KOPT-K1 (cell line): Measurements from ENCODE around the gene MTRF1L.
"Not testable (repeated sequence)": the region's sequence is repeated elsewhere in the genome, so short reads cannot be mapped to it uniquely, and the experiment has no call there.

Source experiments
- H3K27ac ChIP-seq: fragments of 200-600 bp; sonication (generic); 2 replicates; pipeline ENCODE4 v1.5.1; 2016; ENCODE audit warnings: antibody characterized with exemption, mild to moderate bottlenecking, low read depth, low read length; ENCODE audit not compliant: poor library complexity, severe bottlenecking
- H3K36me3 ChIP-seq: fragments of 200-600 bp; sonication (generic); 2 replicates; pipeline ENCODE4 v1.5.1; 2017; ENCODE audit warnings: antibody characterized with exemption, mild to moderate bottlenecking, low read length, moderate library complexity; ENCODE audit not compliant: insufficient read depth
- H3K9me3 ChIP-seq: fragments of 200-600 bp; sonication (generic); 2 replicates; pipeline ENCODE4 v1.5.1; 2017; ENCODE audit warnings: antibody characterized with exemption, low read length, mild to moderate bottlenecking; ENCODE audit not compliant: insufficient read depth, poor library complexity, severe bottlenecking

MTRF1L gene

DNA sequence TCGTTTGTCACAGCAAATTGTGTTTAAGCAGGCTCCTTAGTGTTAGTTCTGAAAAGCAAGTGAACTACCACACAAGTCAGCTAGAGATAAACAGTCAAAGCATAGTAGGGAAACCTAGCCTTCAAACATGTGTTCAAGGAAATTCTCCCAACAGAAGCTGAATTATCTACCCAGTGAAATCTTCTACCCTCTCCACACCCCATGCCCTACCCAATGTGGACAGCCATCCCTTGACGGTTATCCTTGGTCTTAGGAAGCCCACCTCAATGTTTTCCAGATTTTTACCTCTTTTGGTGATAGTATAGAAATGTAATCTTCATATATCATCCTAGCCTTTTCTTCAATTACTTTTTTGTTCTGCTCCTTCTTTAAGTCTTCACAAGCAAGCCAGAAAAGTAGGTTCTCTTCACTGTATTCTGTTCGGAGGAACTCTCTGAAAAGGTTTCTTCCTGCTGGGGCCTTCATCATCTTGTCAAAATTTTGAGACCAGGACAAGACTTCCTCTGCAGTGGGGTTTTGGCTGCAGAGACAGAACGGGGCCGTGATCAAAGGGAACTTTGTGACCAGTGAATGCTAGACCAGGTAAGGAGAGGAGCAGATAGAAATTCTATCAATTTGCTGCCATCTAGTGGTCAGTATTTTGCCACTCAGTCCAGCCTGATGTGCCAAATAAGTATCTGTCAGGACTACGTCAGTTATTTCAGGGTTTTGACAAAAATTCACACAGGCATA lies 21.6 kb upstream of the MTRF1L start:
- H3K9me3 ChIP-seq = no peaks in the 10 kb centered on the region
- H3K36me3 ChIP-seq = no peaks in the 10 kb centered on the region
- H3K27ac ChIP-seq = no peak overlapping the region

DNA sequence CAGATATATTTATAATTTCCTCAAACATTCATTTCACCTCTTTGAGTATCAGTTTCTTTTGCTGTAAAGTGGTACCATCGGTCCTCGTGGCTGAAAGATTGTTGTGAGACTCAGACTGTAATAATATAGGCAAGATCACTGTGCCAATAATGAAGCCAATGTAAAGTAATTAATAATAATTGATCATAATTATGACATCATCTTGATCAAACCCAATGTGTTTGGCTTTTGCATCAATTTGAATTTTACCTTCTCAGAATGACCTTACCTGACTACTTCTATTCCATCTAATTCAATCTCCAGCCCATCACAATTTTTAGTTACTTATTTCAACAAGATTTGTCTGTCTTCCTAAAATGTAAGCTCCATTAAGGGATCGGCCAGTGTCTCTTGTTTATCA lies 15.8 kb upstream of the MTRF1L start:
- Histone ChIP-seq H3K27ac (no peak overlapping the region), H3K9me3 (no peaks in the 10 kb centered on the region), H3K36me3 (no peaks in the 10 kb centered on the region)

DNA sequence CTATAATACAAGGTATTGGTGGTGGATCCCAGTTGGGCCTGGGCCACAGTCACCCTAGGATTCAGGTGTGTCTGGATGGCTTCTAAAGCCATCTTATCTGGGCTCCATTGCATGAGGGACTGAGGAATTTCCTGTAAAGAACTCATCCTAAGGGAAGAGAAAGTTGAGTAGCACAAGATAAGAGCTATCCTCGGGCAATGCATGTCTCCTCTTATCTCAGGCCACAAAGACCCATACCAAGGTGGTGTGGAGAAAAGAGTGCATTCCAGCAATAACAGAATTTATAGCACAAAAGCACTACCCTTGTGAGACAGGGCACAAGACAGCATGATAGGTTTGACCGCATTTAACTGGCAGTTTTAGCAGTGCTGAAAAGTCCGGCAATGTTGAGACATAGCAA lies 14.3 kb upstream of the MTRF1L start:
- H3K9me3 ChIP-seq = no peaks in the 10 kb centered on the region
- H3K27ac ChIP-seq = no peak overlapping the region
- no peaks in the 10 kb centered on the region for H3K36me3 ChIP-seq

DNA sequence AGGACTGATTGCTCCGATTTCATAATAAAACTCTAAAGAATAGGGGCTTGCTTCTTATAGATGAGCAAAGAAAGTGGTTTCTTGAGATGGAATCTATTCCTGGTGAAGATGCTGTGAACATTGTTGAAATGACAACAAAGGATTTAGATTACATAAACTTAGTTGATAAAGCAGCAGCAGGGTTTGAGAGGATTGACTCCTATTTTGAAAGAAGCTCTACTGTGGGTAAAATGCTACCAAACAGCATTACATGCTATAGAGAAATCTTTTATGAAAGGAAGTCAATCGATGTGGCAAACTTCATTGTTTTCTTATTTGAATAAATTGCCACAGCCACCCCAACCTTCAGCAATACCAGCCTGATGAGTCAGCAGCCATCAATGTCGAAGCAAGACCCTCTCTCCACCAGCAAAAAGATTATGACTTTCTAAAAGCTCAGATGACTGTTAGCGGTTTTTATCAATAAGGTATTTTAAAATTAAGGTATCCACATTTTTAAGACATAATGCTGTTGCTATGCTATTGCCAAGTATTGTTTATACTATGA lies 12.7 kb upstream of the MTRF1L start:
- Histone ChIP-seq H3K9me3 (no peaks in the 10 kb centered on the region), H3K27ac (no peak overlapping the region), H3K36me3 (no peaks in the 10 kb centered on the region)

DNA sequence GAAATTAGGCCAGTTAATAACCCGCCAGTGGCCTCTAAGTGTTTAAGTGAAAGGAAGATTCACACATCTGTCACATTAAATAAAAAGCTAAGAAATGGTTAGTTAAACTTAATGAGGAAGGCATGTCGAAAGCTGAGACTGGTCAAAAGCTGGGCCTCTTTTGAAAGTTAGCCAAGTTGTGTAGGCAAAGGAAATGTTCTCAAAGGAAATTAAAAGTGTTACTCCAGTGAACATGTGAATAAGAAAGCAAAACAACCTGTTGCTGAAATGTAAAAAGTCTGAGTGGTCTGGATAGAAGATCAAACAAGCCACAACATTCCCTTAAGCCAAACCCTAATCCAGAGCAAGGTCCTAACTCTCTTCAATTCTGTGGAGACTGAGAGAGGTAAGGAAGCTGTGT lies 10.9 kb upstream of the MTRF1L start:
- Histone ChIP-seq H3K9me3 (no peaks in the 10 kb centered on the region), H3K36me3 (no peaks in the 10 kb centered on the region), H3K27ac (no peak overlapping the region)

DNA sequence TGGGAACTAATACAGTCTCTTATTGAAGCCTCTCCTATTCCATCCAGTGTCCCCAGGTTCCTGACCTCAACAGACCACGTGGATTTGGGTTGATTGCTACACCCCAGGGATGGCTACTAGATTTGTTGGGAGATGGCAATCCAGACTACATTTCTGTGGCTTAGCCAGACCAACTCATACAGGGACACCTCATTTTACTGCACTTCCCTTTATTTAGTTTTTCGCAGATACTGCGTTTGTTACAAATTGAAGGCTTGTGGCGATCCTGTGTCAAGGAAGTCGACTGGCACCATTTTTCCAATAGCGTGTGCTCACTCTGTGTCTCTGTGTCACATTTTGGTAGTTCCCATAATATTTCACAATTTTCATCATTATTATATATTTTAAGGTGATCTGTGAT lies 10.3 kb upstream of the MTRF1L start:
- H3K36me3 ChIP-seq = no peaks in the 10 kb centered on the region
- H3K27ac ChIP-seq = no peak overlapping the region
- H3K9me3 ChIP-seq = no peaks in the 10 kb centered on the region

DNA sequence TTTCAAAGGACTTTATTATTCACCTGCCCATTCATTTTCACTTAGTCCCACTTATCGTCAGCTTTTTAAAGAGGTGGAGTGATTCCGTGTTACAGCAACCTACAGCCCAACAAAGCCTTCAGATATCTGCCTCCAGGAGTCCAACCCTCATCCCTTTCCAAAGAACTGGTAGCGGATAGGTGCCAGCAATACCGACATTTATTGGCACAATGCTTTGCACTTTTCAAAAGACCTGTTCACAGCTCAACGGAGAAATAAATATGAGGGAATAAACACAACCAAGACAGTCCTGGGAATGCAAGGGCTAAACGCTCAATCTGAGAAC lies 819 bp upstream of the MTRF1L start:
- no peaks in the 10 kb centered on the region for H3K9me3 ChIP-seq
- peak overlapping the region; percentile 70 for H3K27ac ChIP-seq
- peaks cover 21% of the 10 kb centered on the region for H3K36me3 ChIP-seq

DNA sequence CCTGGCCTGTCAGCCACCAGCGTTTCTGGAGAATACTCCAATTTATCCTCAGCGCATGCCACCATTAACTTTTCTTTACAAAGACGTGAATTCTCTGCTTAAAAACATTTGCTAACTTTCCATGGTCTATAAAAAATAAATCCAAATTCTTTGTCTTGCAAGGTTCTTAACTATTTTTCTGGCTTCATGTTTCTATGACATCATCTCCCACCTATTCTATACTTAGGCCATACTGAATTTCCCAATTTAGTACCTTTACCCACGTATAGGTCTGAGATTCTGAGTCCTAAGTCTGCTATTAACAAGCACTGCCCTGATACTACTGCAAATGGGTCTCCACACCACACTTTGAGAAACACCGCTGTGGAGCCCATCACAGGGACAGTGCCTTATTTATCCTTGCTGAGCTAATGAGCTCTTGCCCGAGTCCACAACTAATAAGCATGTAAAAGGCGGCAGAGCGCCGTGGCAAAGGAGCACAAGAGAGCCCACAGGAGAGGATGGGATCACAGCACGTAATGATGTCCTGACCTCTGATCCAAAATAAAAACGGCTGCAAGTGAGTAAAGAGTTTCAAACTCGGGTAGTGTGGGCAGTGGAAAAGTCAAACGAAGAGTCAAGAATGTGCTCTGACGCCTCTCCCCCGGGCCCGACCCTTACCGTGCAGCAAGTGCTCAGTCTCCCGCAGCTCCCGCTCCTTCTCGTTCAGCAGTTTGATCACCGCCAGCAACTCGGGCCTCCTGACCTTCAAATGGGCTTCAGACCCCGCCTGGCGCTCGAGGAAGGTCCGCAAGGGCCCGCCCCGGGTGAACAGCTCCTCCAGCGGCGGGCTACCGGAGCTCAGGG lies 519 bp downstream of the MTRF1L start:
- Histone ChIP-seq H3K36me3 (peaks cover 35% of the 10 kb centered on the region), H3K9me3 (no peaks in the 10 kb centered on the region), H3K27ac (peak overlapping the region; percentile 70)

DNA sequence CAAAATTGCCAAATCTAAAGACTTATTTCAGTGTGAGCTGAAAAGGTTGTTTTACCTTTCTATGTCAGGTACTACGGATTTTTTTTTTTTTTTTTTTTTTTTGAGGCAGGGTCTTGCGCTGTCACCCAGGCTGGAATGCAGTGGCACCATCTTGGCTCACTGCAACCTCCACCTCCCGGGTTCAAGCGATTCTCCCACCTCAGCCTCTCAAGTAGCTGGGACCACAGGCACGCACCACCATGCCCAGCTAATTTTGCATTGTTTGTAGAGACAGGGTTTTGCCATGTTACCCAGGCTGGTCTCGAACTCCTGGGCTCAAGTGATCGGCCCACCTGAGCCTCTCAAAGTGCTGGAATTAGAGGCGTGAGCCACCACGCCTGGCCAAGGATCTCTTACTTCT lies 1.7 kb downstream of the MTRF1L start:
- Histone ChIP-seq H3K27ac (peak overlapping the region; percentile 70), H3K36me3 (peaks cover 47% of the 10 kb centered on the region)
- not testable (repeated sequence) for H3K9me3 ChIP-seq

DNA sequence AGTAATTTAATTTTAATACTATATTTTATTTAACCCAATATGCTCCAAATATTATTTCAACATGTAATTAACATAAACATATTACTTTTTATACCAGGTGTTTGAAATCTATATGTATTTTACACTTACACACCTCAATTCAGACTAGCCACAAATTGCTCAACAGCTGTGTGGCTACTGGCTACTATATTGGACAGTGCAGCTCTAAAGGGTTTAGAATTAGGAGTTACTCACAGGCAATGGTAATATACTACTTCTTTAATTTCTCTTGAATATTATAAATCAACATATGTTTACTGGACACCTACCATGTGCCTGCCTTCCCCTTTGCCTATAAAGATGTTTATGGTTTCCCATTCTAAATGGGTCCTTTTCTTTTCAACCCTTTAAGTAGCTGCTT lies 2.3 kb downstream of the MTRF1L start:
- Histone ChIP-seq H3K27ac (no peak overlapping the region), H3K9me3 (no peaks in the 10 kb centered on the region), H3K36me3 (peaks cover 52% of the 10 kb centered on the region)

DNA sequence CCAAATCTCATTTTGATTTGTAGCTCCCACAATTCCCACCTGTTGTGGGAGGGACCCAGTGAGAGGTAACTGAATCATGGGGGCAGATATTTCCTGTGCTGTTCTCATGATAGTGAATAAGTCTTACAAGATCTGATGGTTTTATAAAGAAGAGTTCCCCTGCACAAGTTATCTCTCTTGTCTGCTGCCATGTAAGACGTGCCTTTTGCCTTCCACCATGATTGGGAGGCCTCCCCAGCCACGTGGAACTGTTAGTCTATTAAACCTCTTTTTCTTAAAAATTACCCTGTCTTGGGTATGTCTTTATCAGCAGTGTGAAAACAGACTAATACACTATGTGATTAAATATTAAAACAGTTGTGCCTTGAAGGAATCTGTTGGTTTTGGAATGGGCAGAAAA lies 3.0 kb downstream of the MTRF1L start:
- not testable (repeated sequence) for H3K27ac ChIP-seq, H3K9me3 ChIP-seq
- peaks cover 59% of the 10 kb centered on the region for H3K36me3 ChIP-seq

DNA sequence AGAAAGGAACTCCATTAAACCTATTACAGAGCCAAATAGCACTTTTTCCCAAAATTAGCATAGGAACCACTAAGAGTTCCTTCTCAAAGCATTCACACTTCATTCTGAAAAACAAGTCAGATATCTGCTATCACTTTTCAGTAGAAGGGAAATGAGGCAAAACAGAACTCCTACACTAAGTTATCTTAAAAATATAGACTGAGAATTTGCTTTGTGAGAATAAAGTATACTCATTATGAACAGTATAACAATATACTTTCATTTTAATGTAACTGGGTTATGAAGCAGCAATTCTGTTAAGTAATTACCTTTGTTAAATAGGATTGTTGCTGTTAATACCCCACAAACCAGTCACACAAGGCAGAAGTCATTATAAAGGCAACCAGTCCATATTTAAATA lies 8.7 kb downstream of the MTRF1L start:
- peaks cover 93% of the 10 kb centered on the region for H3K36me3 ChIP-seq
- no peaks in the 10 kb centered on the region for H3K9me3 ChIP-seq
- no peak overlapping the region for H3K27ac ChIP-seq

DNA sequence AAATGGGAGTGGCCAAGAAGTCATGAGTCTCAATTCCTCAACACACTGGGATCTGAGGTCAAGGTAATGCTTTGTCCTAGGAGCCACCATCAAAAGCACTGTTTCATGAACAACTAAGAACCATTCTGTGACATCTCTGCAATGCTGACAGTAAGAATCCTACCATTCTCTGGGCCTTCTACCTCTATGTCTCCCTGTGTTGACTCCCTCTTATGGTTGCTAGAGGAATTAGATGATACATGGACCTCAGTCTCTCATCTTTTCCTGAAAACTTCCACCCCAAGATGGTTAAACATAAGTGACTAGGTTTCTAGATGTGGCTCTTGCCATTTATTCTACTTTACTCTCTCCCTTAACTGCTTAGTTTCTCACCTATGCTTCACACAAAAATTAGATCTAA lies 9.1 kb downstream of the MTRF1L start:
- no peak overlapping the region for H3K27ac ChIP-seq
- H3K36me3 ChIP-seq = peaks cover 89% of the 10 kb centered on the region

DNA sequence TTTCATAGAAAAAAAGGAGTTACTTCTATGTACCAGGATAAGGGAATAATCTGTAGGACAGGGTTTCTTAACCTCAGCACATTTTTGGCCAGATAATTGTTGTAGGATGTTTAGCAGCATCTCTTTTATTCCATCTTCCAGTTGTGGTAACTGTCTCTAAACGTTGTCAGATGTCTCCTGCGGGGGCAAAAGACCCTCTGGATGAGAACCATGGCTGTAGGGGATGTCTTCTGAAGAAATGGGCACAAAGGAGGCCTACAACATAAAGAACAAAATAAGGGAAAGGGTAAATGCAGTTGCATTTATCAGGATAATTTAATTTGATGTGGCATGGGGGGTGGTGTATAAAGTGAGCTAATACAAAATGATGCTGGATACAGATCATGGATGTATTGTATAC lies 15.5 kb downstream of the MTRF1L start:
- Histone ChIP-seq H3K9me3 (no peaks in the 10 kb centered on the region), H3K36me3 (peaks cover 48% of the 10 kb centered on the region), H3K27ac (no peak overlapping the region)

More for the DNA sequence above, 9.1 kb downstream of the MTRF1L start:
- no peaks in the 10 kb centered on the region for H3K9me3 ChIP-seq

DNA sequence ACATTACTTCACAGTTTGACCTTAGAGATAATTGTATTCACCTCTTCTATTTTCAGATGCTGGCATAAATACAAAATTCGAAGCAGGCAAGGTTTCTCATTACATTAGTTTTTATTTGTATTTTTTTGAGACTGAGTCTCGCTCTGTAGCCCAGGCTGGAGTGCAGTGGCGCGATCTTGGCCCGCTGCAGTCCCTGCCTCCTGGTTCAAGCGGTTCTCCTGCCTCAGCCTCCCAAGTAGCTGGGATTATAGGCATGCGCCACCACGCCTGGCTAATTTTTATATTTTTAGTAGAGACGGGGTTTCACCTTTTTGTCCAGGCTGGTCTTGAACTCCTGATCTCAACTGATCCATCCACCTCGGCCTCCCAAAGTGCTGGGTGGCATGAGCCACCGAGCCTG lies 17.2 kb downstream of the MTRF1L start:
- H3K36me3 ChIP-seq = peaks cover 41% of the 10 kb centered on the region
- peak overlapping the region; percentile 96 for H3K27ac ChIP-seq
- not testable (repeated sequence) for H3K9me3 ChIP-seq

DNA sequence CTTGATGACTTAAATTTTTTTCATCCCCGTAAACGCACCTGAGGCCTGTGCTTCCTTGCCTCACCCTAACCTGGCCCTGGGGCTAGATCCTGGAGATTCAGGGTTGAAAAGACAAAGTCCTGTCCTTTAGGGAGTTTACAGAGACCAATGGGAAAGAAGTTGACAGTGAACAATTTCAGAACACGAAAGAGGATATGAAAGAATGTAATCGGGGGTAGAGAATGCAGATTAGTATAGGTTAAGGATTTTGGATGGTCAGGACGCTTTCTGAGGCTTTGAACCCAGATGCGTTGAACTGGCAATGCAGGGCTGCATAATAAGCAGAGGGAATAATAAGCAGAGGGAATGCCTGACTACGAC lies 18.0 kb downstream of the MTRF1L start:
- H3K9me3 ChIP-seq = no peaks in the 10 kb centered on the region
- H3K27ac ChIP-seq = peak overlapping the region; percentile 96
- peaks cover 41% of the 10 kb centered on the region for H3K36me3 ChIP-seq
